ENCODE results near the gene CELA3A.

CELA3A gene

GRCh38 chr1:22052115-22053016 is 50.9 kb downstream of the CELA3A start, which contains the start of gene CDC42:
TSS of gene CDC42 (plus strand) at chr1:22052709. CDS start at chr1:22078479, 25,770 bp downstream.
- no peak for TF ChIP-seq CTCF (IDR thresholded peaks at IDR 0.05)
- H3K9me3 Mint-ChIP-seq, result no peaks in the 10 kb centered on the region
- DNase-seq, result peak; percentile 95
- peaks cover 24% of the 10 kb centered on the region for H3K36me3 Mint-ChIP-seq (ENCODE audit: low read depth)
- H3K4me1 Mint-ChIP-seq, result peaks cover 35% of the 10 kb centered on the region
- H3K27ac Mint-ChIP-seq, result peak within 1 kb of the TSS; percentile 100
- peaks cover 6% of the 10 kb centered on the region for H3K27me3 Mint-ChIP-seq (ENCODE audit: low read depth, poor library complexity)
- H3K4me3 Mint-ChIP-seq, result peak within 1 kb of the TSS; percentile 100

DNA sequence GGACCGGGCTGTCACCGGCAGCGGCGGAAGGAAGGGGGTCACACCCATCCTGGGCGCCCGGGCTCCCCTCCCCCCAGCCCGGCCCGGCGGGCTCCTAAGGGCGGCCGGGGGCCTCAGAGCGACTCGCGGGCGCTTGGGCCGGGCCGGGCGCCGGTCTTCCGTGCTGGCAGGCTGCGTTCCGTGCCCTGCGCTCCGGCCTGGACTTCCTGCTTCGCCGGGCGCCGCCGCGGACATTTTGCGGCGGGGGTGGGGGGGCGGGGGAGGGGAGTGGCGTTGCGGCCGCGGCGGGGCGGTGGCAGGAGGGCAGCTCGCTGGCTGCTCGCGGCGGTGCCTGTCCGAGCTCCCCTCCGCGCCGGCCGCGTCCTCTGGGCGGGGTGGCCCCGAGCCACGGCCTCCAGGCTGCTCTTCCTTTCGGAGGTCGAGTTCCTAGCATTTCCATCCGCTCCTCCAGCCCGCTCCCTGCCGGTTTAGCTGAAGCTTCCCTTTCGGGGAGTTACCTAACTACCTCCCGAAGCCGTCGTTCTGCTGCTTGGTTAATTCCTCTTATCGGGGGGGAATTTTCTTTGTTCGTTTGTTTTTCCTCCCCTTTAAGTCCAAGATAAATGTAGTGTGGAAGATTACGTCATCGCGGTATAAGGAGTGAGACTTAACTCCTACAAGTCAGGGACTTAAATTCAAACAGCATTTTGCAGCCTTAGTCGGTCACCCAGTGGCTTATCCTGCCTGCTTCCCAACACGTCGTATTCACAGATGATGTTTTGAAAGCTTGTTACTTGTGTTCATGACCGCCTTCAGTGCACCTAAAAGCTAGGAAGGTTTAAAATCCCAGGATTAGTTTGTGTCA is 51.8 kb downstream of the CELA3A start:
- TF ChIP-seq CTCF (IDR thresholded peaks at IDR 0.05), result no peak
- Mint-ChIP-seq H3K4me3 (peak overlapping the region; percentile 100), H3K9me3 (no peaks in the 10 kb centered on the region), H3K36me3 (ENCODE audit: low read depth) (peaks cover 33% of the 10 kb centered on the region), H3K4me1 (peaks cover 35% of the 10 kb centered on the region), H3K27ac (peak overlapping the region; percentile 100), H3K27me3 (ENCODE audit: low read depth, poor library complexity) (peaks cover 6% of the 10 kb centered on the region)
- peak; percentile 75 for DNase-seq

GRCh38 chr1:22053861-22054770 is 52.7 kb downstream of the CELA3A start:
- Mint-ChIP-seq H3K27ac (peak overlapping the region; percentile 100), H3K4me3 (peak overlapping the region; percentile 100), H3K9me3 (no peaks in the 10 kb centered on the region), H3K4me1 (peaks cover 28% of the 10 kb centered on the region), H3K36me3 (ENCODE audit: low read depth) (peaks cover 34% of the 10 kb centered on the region), H3K27me3 (ENCODE audit: low read depth, poor library complexity) (peaks cover 6% of the 10 kb centered on the region)
- DNase-seq, result no peak
- no peak for TF ChIP-seq CTCF (IDR thresholded peaks at IDR 0.05)

- peaks cover 28% of the 10 kb centered on the region for H3K4me1 Mint-ChIP-seq
- peaks cover 34% of the 10 kb centered on the region for H3K36me3 Mint-ChIP-seq (ENCODE audit: low read depth)
- no peaks in the 10 kb centered on the region for H3K9me3 Mint-ChIP-seq
- DNase-seq, result no peak
- H3K27me3 Mint-ChIP-seq (ENCODE audit: low read depth, poor library complexity), result peaks cover 6% of the 10 kb centered on the region
- peak overlapping the region; percentile 40 for H3K4me3 Mint-ChIP-seq
- H3K27ac Mint-ChIP-seq, result no peak overlapping the region
- TF ChIP-seq CTCF (IDR thresholded peaks at IDR 0.05), result no peak
These were observed 54.0 kb downstream of the CELA3A start for GRCh38 chr1:22055463-22055862.

DNA sequence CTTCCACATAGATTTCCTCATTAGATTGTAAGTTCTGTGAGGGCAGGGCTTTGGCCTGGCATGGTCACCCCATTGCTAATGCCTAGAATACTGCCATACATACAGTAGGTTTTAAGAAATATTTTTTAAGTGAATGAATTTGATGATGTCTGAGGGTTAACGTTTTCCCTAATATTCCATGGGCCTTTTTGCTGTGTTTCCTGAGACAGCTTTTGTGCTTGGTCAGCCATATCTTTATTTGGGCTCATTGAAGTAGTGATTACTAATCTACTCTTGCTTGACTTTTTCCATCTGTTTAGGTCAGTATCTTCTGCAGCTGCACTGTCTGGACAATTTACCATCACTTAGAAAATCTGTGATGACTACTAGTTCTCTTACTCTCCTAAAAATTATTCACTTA is 54.6 kb downstream of the CELA3A start:
- Mint-ChIP-seq H3K4me3 (no peak overlapping the region), H3K9me3 (no peaks in the 10 kb centered on the region), H3K36me3 (ENCODE audit: low read depth) (peaks cover 34% of the 10 kb centered on the region), H3K27me3 (ENCODE audit: low read depth, poor library complexity) (peaks cover 6% of the 10 kb centered on the region), H3K27ac (no peak overlapping the region), H3K4me1 (peaks cover 28% of the 10 kb centered on the region)
- TF ChIP-seq CTCF (IDR thresholded peaks at IDR 0.05), result no peak
- no peak for DNase-seq
